Hippocampal formation (tissue), 2 donors: ENCODE results near the gene MAP9.
A peak's percentile ranks its signal among the peaks of the same experiment; 100 is the strongest.
"Not testable (repeated sequence)": the region's sequence is repeated elsewhere in the genome, so short reads cannot be mapped to it uniquely, and the experiment has no call there.

Experiments
- DNase-seq, 2 donors: peaks; one replicate each; lab custom pipeline; 2025; lab: John Stamatoyannopoulos, UW

The MAP9 gene

DNA sequence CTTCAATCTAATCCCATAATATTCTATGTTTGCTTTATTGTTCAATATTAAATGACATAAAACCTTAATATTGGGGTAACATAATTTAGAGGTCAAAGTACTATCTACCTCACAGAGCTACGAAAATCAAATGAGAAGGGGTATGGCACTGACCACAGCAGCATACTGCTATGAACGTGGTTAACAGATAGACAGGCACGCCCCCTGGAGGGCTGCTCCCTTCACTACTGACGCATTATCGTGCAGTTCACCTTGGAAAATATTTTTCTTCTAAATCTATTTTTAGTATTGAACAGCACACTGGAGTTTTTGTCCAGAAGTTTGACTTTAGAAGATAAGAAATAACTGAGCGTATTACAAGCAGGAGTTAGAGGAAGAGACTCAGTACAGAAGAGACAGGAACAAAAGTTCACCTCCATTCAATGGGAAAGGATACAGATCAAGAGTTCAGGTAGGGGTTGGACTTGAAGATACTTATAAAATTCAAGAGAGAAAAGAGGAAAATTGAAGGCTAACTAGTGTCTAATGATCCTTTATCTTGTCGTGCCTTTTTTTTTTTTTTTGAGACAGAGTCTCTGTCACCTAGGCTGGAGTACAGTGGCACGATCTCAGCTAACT, 22.7 kb downstream of the MAP9 start:
- peak; percentile 10 to 20 for DNase-seq

DNA sequence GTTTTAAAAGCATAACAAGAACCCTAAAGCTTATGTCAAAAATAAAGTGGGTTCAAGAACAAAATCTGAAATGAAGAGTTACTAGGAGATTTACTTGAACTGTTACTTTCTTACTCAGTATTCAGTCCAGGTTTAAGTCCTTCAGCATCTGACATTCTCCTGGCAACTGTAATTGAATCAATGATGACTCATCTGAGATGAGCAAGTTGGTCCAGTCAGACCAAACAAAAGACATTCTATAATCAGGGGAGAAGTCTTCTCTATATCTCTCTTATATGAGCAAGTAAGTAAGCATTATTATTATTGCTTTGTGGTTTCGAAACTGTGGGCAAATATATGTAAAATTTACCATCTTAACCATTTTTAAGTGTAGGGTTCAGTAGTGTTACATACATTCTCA, 34.6 kb downstream of the MAP9 start:
- DNase-seq = no peak

DNA sequence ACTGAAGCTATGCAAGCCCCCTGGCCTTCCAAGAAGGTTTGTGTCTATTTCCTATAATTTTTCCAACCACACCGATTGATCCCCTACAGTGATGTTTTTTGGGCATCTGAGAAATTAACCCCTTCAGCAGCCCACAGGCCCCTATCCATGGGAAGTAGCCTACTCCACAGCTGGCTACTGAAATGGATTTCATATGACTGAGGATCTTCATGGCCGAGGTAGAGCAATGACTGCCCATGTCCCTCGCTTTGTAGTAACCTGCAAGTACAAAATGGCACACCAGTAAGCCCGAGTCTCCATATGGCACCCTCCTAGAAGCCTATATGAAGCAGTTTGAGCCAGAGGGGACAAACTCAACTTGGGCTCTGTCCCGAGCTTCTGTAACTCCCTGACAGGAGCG, 36.8 kb downstream of the MAP9 start:
- no peak for DNase-seq

DNA sequence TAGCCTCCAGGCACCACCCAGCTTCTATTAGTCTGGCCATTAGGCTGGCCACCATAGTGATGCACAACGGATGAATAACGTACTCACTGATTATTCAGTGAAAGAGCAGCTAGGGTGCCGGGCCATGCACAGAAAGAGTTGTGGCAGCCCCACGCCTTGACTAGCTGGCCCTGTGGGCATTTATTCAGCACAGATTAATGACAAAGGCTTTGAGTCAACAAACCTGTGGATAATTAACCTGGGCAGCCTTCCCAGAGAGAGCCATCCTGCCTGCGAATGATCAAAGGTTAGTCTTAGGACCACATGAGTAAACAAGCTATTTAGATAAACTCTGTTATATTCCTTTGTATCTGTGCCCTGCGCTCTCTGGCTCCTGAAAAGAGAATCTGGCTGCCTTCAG, 37.2 kb downstream of the MAP9 start:
- no peak for DNase-seq

DNA sequence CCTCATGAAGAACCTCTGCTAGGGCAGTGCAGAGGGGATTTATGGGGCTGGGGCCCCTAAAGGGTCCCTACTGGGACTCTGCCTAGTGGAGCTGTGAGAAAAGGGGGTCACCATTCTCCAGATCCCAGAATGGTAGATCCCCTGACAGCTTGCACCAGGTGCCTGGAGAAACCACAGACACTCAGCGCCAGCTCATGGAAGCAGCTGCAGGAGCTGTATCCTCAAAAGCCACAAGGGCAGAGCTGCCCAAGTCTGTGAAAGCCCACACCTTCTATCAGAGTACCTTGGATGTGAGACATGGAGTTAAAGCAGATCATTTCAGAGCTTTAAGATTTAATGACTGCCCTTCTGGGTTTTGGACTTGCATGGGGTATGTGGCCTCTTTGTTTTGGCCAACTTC, 38.6 kb downstream of the MAP9 start:
- DNase-seq = no peak

DNA sequence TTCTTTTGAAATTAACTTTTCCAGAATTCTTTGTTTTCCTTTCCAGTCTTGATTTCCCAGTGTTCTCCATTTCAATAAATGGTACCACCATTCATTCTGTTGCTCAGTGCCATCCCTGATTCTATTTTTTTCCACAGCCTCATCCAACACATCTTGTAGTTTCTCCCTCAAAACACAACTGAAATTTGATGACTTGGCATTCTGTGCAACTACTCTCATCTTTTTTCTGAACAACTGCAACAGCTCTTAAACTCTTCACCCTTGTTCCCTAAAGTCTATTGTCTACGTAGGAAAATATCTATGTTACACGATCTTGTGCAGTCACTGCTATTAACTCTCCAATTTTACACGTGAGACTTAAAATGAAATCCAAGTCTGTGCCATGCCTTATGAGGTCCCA, 40.5 kb downstream of the MAP9 start:
- no peak for DNase-seq

DNA sequence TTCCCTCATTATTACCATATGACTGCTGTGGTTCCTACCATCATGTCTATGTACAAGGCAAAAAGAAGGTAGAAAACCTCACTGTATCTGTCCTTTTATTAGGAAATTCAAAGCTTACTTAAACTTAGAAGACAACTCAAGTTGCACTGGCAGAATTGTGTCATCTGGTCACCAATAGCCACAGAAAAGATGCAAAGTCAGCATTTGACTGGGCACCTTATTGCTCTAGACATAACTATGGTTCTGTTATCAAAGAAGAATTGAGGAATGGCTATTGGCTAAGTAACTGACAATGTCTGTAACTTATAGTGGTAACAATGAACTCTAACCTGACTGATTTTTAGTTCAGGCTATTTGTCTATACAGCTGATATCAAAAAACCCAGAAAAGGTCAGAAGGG, 45.3 kb downstream of the MAP9 start:
- no peak for DNase-seq

DNA sequence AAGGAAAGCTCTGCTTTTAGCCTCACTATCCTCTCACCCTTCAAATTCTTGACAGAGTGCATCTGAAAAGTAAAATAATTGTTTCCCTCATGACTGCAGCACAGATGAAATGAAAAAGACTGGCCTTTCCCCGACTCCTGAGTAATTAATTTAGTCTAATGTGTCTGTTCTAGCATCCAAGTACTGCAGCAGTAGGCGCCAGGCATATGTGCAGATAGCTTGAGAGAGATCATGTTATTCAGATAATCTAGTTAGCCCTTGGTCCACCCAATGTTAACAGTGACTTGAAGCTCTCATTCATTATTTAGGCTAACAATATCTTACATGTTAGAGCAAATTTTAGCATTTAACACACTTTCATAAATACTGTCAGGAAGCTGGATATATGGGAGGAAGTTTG, 54.0 kb downstream of the MAP9 start:
- DNase-seq = no peak

DNA sequence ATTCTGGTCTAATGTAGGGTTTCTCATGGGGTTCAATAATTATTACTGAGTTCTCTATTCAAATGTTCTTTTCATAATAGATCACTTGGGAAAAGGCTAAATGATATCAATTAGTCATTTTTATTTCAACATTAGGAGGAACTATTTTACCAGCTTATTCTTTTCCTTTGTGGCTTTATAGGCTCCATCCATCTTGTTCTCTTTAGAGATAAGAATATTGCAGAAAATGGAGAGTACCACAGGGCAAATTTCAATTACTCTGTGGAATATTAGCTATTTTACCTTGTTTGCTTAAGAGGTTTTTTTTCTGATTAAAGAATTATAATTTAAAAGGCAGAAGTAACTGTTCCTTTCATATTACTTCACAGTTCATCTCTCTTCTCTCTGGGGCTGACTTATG, 55.8 kb downstream of the MAP9 start:
- DNase-seq = no peak

DNA sequence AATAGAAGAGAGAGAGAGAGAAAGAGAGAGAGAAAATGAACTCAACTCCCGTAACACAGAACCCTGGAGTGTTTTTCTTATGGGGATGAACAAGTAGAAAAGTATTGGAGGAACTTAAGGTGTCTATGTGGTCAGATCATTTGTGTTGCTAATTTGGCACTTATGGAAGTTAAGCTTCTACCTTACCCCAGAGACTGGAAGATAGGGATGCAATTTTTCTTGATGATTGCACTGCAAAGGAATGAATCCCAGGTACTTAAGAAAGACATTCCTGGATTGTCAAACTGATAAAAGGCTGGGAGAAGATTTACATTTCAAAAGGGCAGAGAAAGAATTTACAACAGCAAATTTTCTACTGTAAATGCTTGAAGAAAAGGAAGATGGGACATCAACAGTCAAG, 57.2 kb downstream of the MAP9 start:
- no peak for DNase-seq

DNA sequence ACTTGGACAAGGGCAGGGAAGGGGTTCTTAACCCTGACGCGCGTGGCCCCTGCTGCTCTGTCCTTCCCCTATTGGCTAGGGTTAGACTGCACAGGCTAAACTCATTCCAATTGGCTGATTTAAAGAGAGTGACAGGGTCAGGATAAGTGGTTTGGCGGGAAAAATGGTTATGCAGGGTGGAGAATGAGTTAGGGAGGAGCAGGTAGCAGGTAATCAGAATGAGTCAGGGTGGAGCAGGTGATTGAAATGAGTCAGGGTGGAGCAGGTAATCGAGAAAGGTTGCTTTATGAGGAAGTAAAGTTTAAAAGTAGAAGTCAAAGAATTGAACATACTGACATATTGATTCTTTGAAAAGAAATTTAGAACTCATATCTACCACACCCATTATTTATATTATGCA, 64.7 kb downstream of the MAP9 start:
- not testable (repeated sequence) for DNase-seq

DNA sequence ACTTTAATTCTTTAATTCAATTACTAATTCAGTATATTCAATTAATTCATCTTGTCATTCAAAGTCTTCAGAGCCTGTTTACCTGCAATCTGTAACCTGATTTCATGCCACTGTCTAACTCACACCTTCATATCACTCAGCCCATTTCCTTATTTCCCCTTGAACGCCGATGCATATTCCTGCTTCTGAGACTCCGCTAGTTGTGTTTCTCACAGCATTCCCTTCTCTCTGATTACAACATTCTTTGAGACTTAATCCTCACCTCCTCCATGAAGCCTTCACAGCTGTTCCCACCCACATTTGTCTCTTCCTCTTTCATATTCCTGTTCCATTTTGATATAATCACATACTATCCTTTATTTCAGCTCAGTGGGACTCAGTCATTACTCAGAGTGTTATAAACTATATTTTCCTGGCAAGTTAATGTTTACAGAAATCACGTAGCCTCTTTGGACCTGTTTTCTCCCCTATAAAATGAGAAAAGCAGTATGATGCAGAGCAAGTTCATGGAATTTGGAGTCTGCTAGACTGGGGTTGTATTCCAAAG, 69.0 kb downstream of the MAP9 start:
- no peak for DNase-seq

DNA sequence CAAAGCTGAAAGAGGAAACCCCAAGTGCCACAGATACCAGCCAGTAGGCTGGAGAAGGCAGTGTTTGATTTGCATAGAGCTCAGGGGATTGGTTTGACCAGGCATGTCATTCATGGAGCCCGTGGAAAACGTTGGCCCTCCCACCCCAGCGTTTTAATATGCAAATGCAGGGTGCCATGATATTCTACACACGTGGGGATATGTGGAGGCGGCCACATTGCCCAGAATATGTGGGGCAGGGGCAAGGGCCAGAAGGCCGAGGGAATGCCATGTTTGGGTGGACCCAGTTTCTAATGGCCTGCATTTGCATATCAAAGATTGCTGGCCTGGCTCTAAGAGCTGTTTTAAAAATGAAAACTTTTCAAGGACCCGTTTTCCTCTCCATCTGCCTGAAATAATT, 71.1 kb downstream of the MAP9 start:
- no peak for DNase-seq

DNA sequence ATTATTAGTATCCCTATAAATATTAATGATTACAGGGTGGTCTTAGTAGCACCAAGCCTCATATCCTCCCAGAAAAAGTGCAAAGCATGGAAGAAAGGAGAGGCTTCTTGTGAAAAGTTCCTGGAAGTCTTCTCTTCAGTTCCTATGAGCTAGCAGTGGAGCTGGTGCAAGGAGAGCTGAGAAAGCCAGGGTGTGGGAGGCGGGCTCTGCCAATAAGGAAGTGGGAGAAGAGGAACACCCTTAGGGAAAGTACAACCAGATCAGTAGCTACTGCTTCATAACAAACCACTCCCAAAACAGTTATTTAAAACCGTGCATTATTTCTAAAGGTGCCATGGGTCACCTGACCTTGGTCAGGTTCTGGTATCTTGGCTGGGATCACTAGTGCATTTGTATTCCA, 72.4 kb downstream of the MAP9 start:
- no peak for DNase-seq

DNA sequence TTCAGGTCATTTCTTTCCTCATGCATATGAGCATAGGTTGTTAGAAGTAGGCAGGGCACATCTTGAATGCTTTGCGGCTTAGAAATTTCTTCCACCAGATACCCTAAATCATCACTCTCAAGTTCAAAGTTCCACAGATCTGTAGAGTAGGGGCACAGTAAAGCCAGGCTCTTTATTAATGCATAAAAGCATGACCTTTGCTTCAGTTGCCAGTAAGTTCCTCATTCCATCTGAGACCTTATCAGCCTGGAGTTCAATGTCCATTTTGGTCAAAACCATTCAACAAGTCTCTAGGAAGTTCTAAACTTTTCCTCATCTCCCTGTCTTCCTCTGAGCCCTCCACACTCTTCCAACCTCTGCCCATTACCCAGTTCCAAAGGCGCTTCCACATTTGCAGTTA, 77.7 kb downstream of the MAP9 start:
- no peak for DNase-seq
